CD14-positive monocyte (primary cell): ENCODE results near the gene GLCCI1. TPM values are rescaled to one million over a fixed set of nuclear protein-coding genes. Genes with fewer than 3 reads are reported as not detected.

Experiments used
- DNase-seq, 3 donors: peaks; one replicate each; pipeline ENCODE4 v3.0.0-alpha.2; 2011 to 2022
- H2AFZ ChIP-seq: 2 replicates; pipeline ENCODE4 v1.6.0; 2012; ENCODE audit warnings: mild to moderate bottlenecking, low read depth, low read length, inconsistent platforms; ENCODE audit not compliant: insufficient read depth, poor library complexity, severe bottlenecking
- H3K27ac ChIP-seq, 2 donors: 1 replicate in 1 of 2; 2 replicates in 1 of 2; pipeline ENCODE4 v1.5.1; 2012 to 2013; ENCODE audit warnings: low read length in 2 of 2, control low read depth in 1 of 2, inconsistent platforms in 1 of 2, low read depth in 1 of 2, mild to moderate bottlenecking in 1 of 2
- H3K27me3 ChIP-seq, 2 donors: one replicate each; pipeline versions ENCODE4 v1.6.0 to v1.6.1; 2011 to 2013; ENCODE audit warnings: low read length in 2 of 2; ENCODE audit not compliant: control insufficient read depth in 2 of 2, insufficient read depth in 2 of 2
- H3K36me3 ChIP-seq, 2 donors: replicated peaks in 1 of 2; 1 replicate in 1 of 2; 2 replicates in 1 of 2; pipeline versions ENCODE4 v1.5.1 to v1.6.1; 2012 to 2013; ENCODE audit warnings: low read length in 2 of 2, control low read depth in 1 of 2, inconsistent platforms in 1 of 2, mild to moderate bottlenecking in 1 of 2; ENCODE audit not compliant: insufficient read depth in 2 of 2, control insufficient read depth in 1 of 2
- H3K4me1 ChIP-seq, 2 donors: 1 replicate in 1 of 2; 2 replicates in 1 of 2; pipeline versions ENCODE4 v1.5.1 to v1.6.1; 2012 to 2013; ENCODE audit warnings: low read length in 2 of 2, control low read depth in 1 of 2, inconsistent platforms in 1 of 2, mild to moderate bottlenecking in 1 of 2, moderate library complexity in 1 of 2; ENCODE audit not compliant: insufficient read depth in 2 of 2, control insufficient read depth in 1 of 2
- H3K4me2 ChIP-seq: replicated peaks from 2 replicates; pipeline ENCODE3; 2012; ENCODE audit warnings: low read length, moderate library complexity, mild to moderate bottlenecking; ENCODE audit not compliant: poor library complexity, severe bottlenecking; ENCODE audit errors: extremely low read depth
- H3K4me3 ChIP-seq, 3 experiments: fragments of 200-600 bp in 1 of 3; sonication (generic) in 1 of 3; replicated peaks in 1 of 3; 1 replicate in 2 of 3; 2 replicates in 1 of 3; pipeline ENCODE4 v1.5.1; 2011 to 2013; ENCODE audit warnings: low read length in 3 of 3, mild to moderate bottlenecking in 3 of 3, control low read depth in 2 of 3, low read depth in 2 of 3, inconsistent platforms in 1 of 3, moderate library complexity in 1 of 3
- H3K79me2 ChIP-seq: 2 replicates; pipeline ENCODE4 v1.6.0; 2012; ENCODE audit warnings: mild to moderate bottlenecking, control low read depth, inconsistent platforms, low read length, moderate library complexity; ENCODE audit not compliant: insufficient read depth
- H3K9ac ChIP-seq: 2 replicates; pipeline ENCODE4 v1.6.0; 2017; ENCODE audit warnings: low read length, mild to moderate bottlenecking; ENCODE audit not compliant: insufficient read depth, poor library complexity, severe bottlenecking
- H3K9me3 ChIP-seq, 2 donors: replicated peaks in 1 of 2; 1 replicate in 1 of 2; 2 replicates in 1 of 2; pipeline versions ENCODE4 v1.5.1 to v1.6.1; 2012 to 2013; ENCODE audit warnings: low read length in 2 of 2, control low read depth in 1 of 2; ENCODE audit not compliant: control insufficient read depth in 1 of 2, insufficient read depth in 1 of 2
- H4K20me1 ChIP-seq: 2 replicates; pipeline ENCODE4 v1.6.0; 2012; ENCODE audit warnings: mild to moderate bottlenecking, low read length, control low read depth, moderate library complexity; ENCODE audit not compliant: insufficient read depth
- H3K27ac Mint-ChIP-seq, 7 donors: one replicate each; pipeline ENCODE4 v1.8.0; 2020; ENCODE audit warnings: mild to moderate bottlenecking in 7 of 7, mixed read lengths in 7 of 7, moderate library complexity in 6 of 7, inconsistent platforms in 2 of 7
- H3K27me3 Mint-ChIP-seq, 3 donors: one replicate each; pipeline ENCODE4 v1.8.0; 2021 to 2022; ENCODE audit warnings: low read depth in 3 of 3, mild to moderate bottlenecking in 3 of 3, mixed read lengths in 3 of 3, moderate library complexity in 3 of 3, inconsistent platforms in 1 of 3
- H3K36me3 Mint-ChIP-seq, 2 donors: one replicate each; pipeline ENCODE4 v1.8.0; 2020; ENCODE audit warnings: mixed read lengths in 2 of 2, inconsistent platforms in 1 of 2, mild to moderate bottlenecking in 1 of 2
- H3K4me1 Mint-ChIP-seq: one replicate; pipeline ENCODE4 v1.8.0; 2020; ENCODE audit warnings: mild to moderate bottlenecking, mixed read lengths
- H3K4me3 Mint-ChIP-seq, 2 donors: one replicate each; pipeline ENCODE4 v1.8.0; 2020; ENCODE audit warnings: mild to moderate bottlenecking in 2 of 2, mixed read lengths in 2 of 2, moderate library complexity in 1 of 2
- H3K9me3 Mint-ChIP-seq, 7 donors: one replicate each; pipeline ENCODE4 v1.8.0; 2020 to 2022; ENCODE audit warnings: mixed read lengths in 7 of 7, mild to moderate bottlenecking in 6 of 7, moderate library complexity in 6 of 7, inconsistent platforms in 2 of 7
- CTCF ChIP-seq: fragments of 200-600 bp; IDR thresholded peaks from one replicate; pipeline ENCODE4 v1.8.0; 2022; ENCODE audit warnings: antibody characterized with exemption, mild to moderate bottlenecking
- intact Hi-C, 2 donors: fragments of 100-400 bp; cut with micrococcal nuclease; formaldehyde crosslinking; loops; one replicate each; pipeline versions ENCODE4 v1.15.0 to v1.15.1; 2023
- polyA plus RNA-seq, 3 donors: library from polyadenylated mRNA; depleted of rRNA in 1 of 3; unstranded in 2 of 3; stranded (reverse) in 1 of 3; fragments of 300-500 nt in 2 of 3; fragments of >200 nt in 1 of 3; fragmentation: Illumina TruSeq in 2 of 3; gene quantifications; 1 replicate in 2 of 3; 2 replicates in 1 of 3; pipeline ENCODE4 v1.2.3, GENCODE V29; 2012 to 2021

The GLCCI1 gene
- polyA plus RNA-seq, 3 donors: 0.89 to 2.1 (median 1.1) TPM

- Histone ChIP-seq H2AFZ (no peak overlapping the region), H4K20me1 (no peaks in the 10 kb centered on the region), H3K9me3 (no peaks in the 10 kb centered on the region), H3K9ac (no peak overlapping the region), H3K27ac (no peak overlapping the region), H3K4me1 (no peaks in the 10 kb centered on the region), H3K4me2 (no peak overlapping the region), H3K4me3 (no peak overlapping the region), H3K27me3 (no peaks in the 10 kb centered on the region), H3K79me2 (no peaks in the 10 kb centered on the region), H3K36me3 (no peaks in the 10 kb centered on the region)
- TF ChIP-seq CTCF: no peak
- Mint-ChIP-seq H3K27ac (no peak overlapping the region), H3K4me3 (no peak overlapping the region), H3K4me1 (peaks cover 10% of the 10 kb centered on the region), H3K36me3 (peaks cover 2 to 7% of the 10 kb centered on the region in 2 donors), H3K27me3 (no peaks in the 10 kb centered on the region), H3K9me3 (no peaks in the 10 kb centered on the region)
- no peak for DNase-seq
- intact Hi-C loops: no loop called here
Observed at GRCh38 chr7:8052824-8053223, 84.2 kb downstream of the GLCCI1 start.

DNA sequence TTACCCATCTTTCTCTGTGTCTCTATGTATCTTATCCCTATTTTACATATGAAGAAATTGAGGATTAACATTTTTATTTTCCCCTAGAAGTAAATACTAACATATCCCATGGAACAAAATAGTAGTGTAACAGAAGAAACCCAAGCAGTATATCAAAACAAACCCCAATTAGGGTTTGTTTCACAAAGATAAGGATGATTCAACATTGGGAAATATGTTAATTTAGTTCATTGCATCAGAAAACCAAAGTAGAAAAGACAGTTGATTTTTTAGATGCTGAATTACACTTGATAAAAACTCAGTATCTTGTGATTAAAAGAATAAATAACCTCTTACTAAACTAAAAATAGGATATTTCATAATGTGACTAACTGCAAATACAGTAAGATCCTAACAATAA lies 87.8 kb downstream of the GLCCI1 start:
- DNase-seq: no peak
- H3K4me2 ChIP-seq: no peak overlapping the region
- H3K36me3 ChIP-seq: peaks cover 0 to 2% of the 10 kb centered on the region in 2 donors
- no peaks in the 10 kb centered on the region for H4K20me1 ChIP-seq
- Mint-ChIP-seq H3K27me3 (no peaks in the 10 kb centered on the region), H3K4me3 (no peak overlapping the region), H3K4me1 (peaks cover 6% of the 10 kb centered on the region), H3K9me3 (no peaks in the 10 kb centered on the region), H3K36me3 (peaks cover 7% of the 10 kb centered on the region in 2 donors), H3K27ac (no peak overlapping the region)
- H3K27ac ChIP-seq: no peak overlapping the region
- intact Hi-C loops: no loop called here
- H2AFZ ChIP-seq: no peak overlapping the region
- H3K27me3 ChIP-seq: no peaks in the 10 kb centered on the region
- no peak overlapping the region for H3K9ac ChIP-seq
- TF ChIP-seq CTCF: no peak
- no peaks in the 10 kb centered on the region for H3K4me1 ChIP-seq
- H3K9me3 ChIP-seq: no peaks in the 10 kb centered on the region
- no peak overlapping the region for H3K4me3 ChIP-seq
- H3K79me2 ChIP-seq: no peaks in the 10 kb centered on the region
